Liver (tissue), 9 donors: ENCODE results near the gene LTBP4. TPM values are rescaled to one million over a fixed set of nuclear protein-coding genes. Genes with fewer than 3 reads are reported as not detected.

Experiments
- DNase-seq: peaks from one replicate; pipeline ENCODE4 v3.0.0-alpha.2; 2017; ENCODE audit warnings: low spot score
- H3K27ac ChIP-seq, 2 donors: one replicate each; pipeline ENCODE4 v1.7.0; 2013; ENCODE audit warnings: inconsistent platforms in 2 of 2, low read length in 2 of 2, control low read depth in 1 of 2, low read depth in 1 of 2, mild to moderate bottlenecking in 1 of 2
- H3K27me3 ChIP-seq, 4 donors: one replicate each; pipeline versions ENCODE4 v1.6.1 to v1.7.0; 2013; ENCODE audit warnings: low read length in 3 of 4, inconsistent platforms in 1 of 4, mild to moderate bottlenecking in 1 of 4, moderate library complexity in 1 of 4; ENCODE audit not compliant: control insufficient read depth in 4 of 4, insufficient read depth in 4 of 4
- H3K36me3 ChIP-seq, 4 donors: one replicate each; pipeline versions ENCODE4 v1.6.1 to v1.7.0; 2013; ENCODE audit warnings: low read length in 3 of 4, mild to moderate bottlenecking in 3 of 4, low read depth in 1 of 4, moderate library complexity in 1 of 4; ENCODE audit not compliant: control insufficient read depth in 4 of 4, insufficient read depth in 3 of 4
- H3K4me1 ChIP-seq, 4 donors: one replicate each; pipeline versions ENCODE4 v1.6.1 to v1.7.0; 2013; ENCODE audit warnings: low read length in 3 of 4, mild to moderate bottlenecking in 3 of 4, moderate library complexity in 1 of 4; ENCODE audit not compliant: control insufficient read depth in 4 of 4, insufficient read depth in 4 of 4
- H3K4me3 ChIP-seq, 3 donors: one replicate each; pipeline versions ENCODE4 v1.6.1 to v1.7.0; 2013; ENCODE audit warnings: low read length in 3 of 3, control low read depth in 1 of 3, low read depth in 1 of 3, mild to moderate bottlenecking in 1 of 3
- H3K9ac ChIP-seq, 2 donors: one replicate each; pipeline ENCODE4 v1.7.0; 2013; ENCODE audit warnings: low read length in 2 of 2, mild to moderate bottlenecking in 2 of 2, moderate library complexity in 2 of 2, control low read depth in 1 of 2, low read depth in 1 of 2
- H3K9me3 ChIP-seq, 4 donors: one replicate each; pipeline versions ENCODE4 v1.6.1 to v1.7.0; 2013; ENCODE audit warnings: low read length in 3 of 4; ENCODE audit not compliant: control insufficient read depth in 4 of 4
- CTCF ChIP-seq: fragments of 150-350 bp; IDR thresholded peaks from 2 replicates; pipeline ENCODE4 v1.5.1; 2017; ENCODE audit warnings: improper control_type of control experiment, low read depth, low read length; ENCODE audit not compliant: missing input control
- EGR1 ChIP-seq, 2 donors: IDR thresholded peaks; 2 replicates each; pipeline ENCODE4 v1.6.1; 2016 to 2018; ENCODE audit warnings: antibody characterized with exemption in 2 of 2, low read depth in 2 of 2
- FOXA1 ChIP-seq: IDR thresholded peaks from 2 replicates; pipeline ENCODE4 v1.6.1; 2016; ENCODE audit warnings: antibody characterized with exemption
- GABPA ChIP-seq, 2 donors: IDR thresholded peaks in 1 of 2; conservative IDR thresholded peaks in 1 of 2; 2 replicates each; pipeline ENCODE4 v1.6.1; 2016; ENCODE audit warnings: antibody characterized with exemption in 2 of 2, mild to moderate bottlenecking in 1 of 2, moderate library complexity in 1 of 2
- HNF4A ChIP-seq, 2 donors: conservative IDR thresholded peaks; 2 replicates each; pipeline ENCODE4 v1.6.1; 2016; ENCODE audit warnings: antibody characterized with exemption in 2 of 2, mild to moderate bottlenecking in 2 of 2
- HNF4G ChIP-seq: IDR thresholded peaks from 2 replicates; pipeline ENCODE4 v1.6.1; 2016; ENCODE audit warnings: antibody characterized with exemption
- JUND ChIP-seq, 2 donors: IDR thresholded peaks; 2 replicates each; pipeline ENCODE4 v1.6.1; 2016; ENCODE audit warnings: antibody characterized with exemption in 2 of 2
- NR2F2 ChIP-seq: IDR thresholded peaks from 2 replicates; pipeline ENCODE4 v1.6.1; 2016; ENCODE audit warnings: antibody characterized with exemption
- RAD21 ChIP-seq, 2 donors: IDR thresholded peaks; 2 replicates each; pipeline ENCODE4 v1.6.1; 2016; ENCODE audit warnings: antibody characterized with exemption in 2 of 2, mild to moderate bottlenecking in 2 of 2
- RXRA ChIP-seq, 2 donors: IDR thresholded peaks; 2 replicates each; pipeline ENCODE4 v1.6.1; 2017 to 2018; ENCODE audit warnings: antibody characterized with exemption in 2 of 2, mild to moderate bottlenecking in 1 of 2
- SP1 ChIP-seq: IDR thresholded peaks from 2 replicates; pipeline ENCODE4 v1.6.1; 2018; ENCODE audit warnings: antibody characterized with exemption, mild to moderate bottlenecking
- TAF1 ChIP-seq: conservative IDR thresholded peaks from 2 replicates; pipeline ENCODE4 v1.6.1; 2016; ENCODE audit warnings: antibody characterized with exemption, mild to moderate bottlenecking
- YY1 ChIP-seq: IDR thresholded peaks from 2 replicates; pipeline ENCODE4 v1.6.1; 2016; ENCODE audit warnings: antibody characterized with exemption, mild to moderate bottlenecking
- ZBTB33 ChIP-seq: IDR thresholded peaks from 2 replicates; pipeline ENCODE4 v1.6.1; 2016; ENCODE audit warnings: antibody characterized with exemption
- WGBS: extraction: QIAGEN DNeasy Blood & Tissue Kit; methylation state at CpG from one replicate; pipeline ENCODE4 v1.1.7; 2013; 5-methylcytosine and 5-hydroxymethylcytosine counted together
- polyA plus RNA-seq, 2 donors: library from polyadenylated mRNA; stranded (reverse) in 1 of 2; unstranded in 1 of 2; fragments of 200-250 nt in 1 of 2; fragments of >200 nt in 1 of 2; fragmentation: Nextera tagmentation in 1 of 2; extraction: Ambion mirVana in 1 of 2; gene quantifications; one replicate each; pipeline versions ENCODE4 v1.2.1 to v1.2.3, GENCODE V29; 2013 to 2015
- total RNA-seq, 2 donors: library from RNA; depleted of rRNA; stranded (reverse); fragments of >200 nt; gene quantifications; one replicate each; pipeline ENCODE4 v1.2.3, GENCODE V29; 2014
- TF ChIP-seq, protein P1 (sequence below): IDR thresholded peaks from 2 replicates; pipeline ENCODE4 v1.6.1; 2016; ENCODE audit warnings: antibody characterized with exemption, mild to moderate bottlenecking
- TF ChIP-seq, protein P2 (sequence below): IDR thresholded peaks from 2 replicates; pipeline ENCODE4 v1.6.1; 2016; ENCODE audit warnings: antibody characterized with exemption
- donor health status: healthy.
- donor health status: healthy.
- donor health status: healthy.
- donor health status: healthy.
- donor health status: healthy.

LTBP4 gene
- total and polyA plus RNA-seq, 4 donors, result 9.6 to 28.7 (median 17.8) TPM

DNA sequence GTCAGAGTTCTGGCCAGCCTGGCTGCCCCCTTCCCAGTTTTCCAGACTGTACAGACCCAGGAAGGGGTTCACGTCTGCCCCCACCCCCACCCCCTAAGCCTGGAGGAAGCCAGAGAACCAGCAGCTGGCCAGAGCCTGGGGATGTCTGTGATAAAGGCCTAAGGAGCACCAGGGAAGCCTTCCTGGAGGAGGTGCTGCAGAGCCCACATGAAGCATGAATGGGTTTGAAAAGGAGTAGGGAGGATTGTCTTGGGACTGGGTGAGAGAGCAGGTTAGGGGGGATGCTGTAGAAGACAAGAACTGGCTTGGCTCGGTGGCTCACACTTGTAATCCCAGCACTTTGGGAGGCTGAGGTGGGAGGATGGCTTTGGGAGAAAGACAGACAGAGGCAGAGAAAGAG lies 18.7 kb upstream of the LTBP4 start:
- Histone ChIP-seq H3K36me3 (peaks cover 3 to 21% (median 11%) of the 10 kb centered on the region in 4 donors), H3K9ac (no peak overlapping the region)
- 93% methylated on average over 2 of the region's 2 CpGs for WGBS

More for the DNA sequence above, 18.7 kb upstream of the LTBP4 start:
- TF ChIP-seq GABPA (IDR thresholded peaks at IDR 0.05 in 1 of 2, conservative IDR thresholded peaks at IDR 0.05 in 1 of 2) (no peak), FOXA1 (no peak), YY1 (no peak), RAD21 (IDR thresholded peaks at IDR 0.05) (no peak), TAF1 (no peak), EGR1 (IDR thresholded peaks at IDR 0.05; ENCODE audit: low read depth in 2 of 2) (no peak), HNF4A (conservative IDR thresholded peaks at IDR 0.05) (no peak), SP1 (no peak), HNF4G (no peak), JUND (IDR thresholded peaks at IDR 0.05) (no peak), RXRA (IDR thresholded peaks at IDR 0.05) (no peak), ZBTB33 (no peak), NR2F2 (no peak), CTCF (no peak)
- TF ChIP-seq, protein P1, sequence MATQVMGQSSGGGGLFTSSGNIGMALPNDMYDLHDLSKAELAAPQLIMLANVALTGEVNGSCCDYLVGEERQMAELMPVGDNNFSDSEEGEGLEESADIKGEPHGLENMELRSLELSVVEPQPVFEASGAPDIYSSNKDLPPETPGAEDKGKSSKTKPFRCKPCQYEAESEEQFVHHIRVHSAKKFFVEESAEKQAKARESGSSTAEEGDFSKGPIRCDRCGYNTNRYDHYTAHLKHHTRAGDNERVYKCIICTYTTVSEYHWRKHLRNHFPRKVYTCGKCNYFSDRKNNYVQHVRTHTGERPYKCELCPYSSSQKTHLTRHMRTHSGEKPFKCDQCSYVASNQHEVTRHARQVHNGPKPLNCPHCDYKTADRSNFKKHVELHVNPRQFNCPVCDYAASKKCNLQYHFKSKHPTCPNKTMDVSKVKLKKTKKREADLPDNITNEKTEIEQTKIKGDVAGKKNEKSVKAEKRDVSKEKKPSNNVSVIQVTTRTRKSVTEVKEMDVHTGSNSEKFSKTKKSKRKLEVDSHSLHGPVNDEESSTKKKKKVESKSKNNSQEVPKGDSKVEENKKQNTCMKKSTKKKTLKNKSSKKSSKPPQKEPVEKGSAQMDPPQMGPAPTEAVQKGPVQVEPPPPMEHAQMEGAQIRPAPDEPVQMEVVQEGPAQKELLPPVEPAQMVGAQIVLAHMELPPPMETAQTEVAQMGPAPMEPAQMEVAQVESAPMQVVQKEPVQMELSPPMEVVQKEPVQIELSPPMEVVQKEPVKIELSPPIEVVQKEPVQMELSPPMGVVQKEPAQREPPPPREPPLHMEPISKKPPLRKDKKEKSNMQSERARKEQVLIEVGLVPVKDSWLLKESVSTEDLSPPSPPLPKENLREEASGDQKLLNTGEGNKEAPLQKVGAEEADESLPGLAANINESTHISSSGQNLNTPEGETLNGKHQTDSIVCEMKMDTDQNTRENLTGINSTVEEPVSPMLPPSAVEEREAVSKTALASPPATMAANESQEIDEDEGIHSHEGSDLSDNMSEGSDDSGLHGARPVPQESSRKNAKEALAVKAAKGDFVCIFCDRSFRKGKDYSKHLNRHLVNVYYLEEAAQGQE, result no peak
- TF ChIP-seq, protein P2, sequence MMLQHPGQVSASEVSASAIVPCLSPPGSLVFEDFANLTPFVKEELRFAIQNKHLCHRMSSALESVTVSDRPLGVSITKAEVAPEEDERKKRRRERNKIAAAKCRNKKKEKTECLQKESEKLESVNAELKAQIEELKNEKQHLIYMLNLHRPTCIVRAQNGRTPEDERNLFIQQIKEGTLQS, result no peak
- Histone ChIP-seq H3K27me3 (no peaks in the 10 kb centered on the region), H3K9me3 (no peaks in the 10 kb centered on the region), H3K4me1 (peaks cover 0 to 4% (median 1%) of the 10 kb centered on the region in 4 donors), H3K4me3 (no peak overlapping the region), H3K27ac (no peak overlapping the region)
- DNase-seq, result no peak
